Esophagus (tissue), 2 donors: ENCODE data around the gene NUCB2. TPM values are rescaled to one million over a fixed set of nuclear protein-coding genes. Genes with fewer than 3 reads are reported as not detected.

ENCODE experiments used
- H3K27ac ChIP-seq, 2 donors: one replicate each; pipeline ENCODE4 v1.5.1; 2013; ENCODE audit warnings: low read depth in 2 of 2, mild to moderate bottlenecking in 2 of 2, inconsistent platforms in 1 of 2, low read length in 1 of 2, moderate library complexity in 1 of 2
- H3K27me3 ChIP-seq, 2 donors: one replicate each; pipeline ENCODE4 v1.6.1; 2013; ENCODE audit warnings: low read length in 2 of 2, control low read depth in 1 of 2, mild to moderate bottlenecking in 1 of 2; ENCODE audit not compliant: insufficient read depth in 2 of 2, control insufficient read depth in 1 of 2
- H3K36me3 ChIP-seq, 2 donors: one replicate each; pipeline ENCODE4 v1.6.1; 2013; ENCODE audit warnings: low read length in 1 of 2; ENCODE audit not compliant: control insufficient read depth in 2 of 2, insufficient read depth in 2 of 2
- H3K4me1 ChIP-seq, 2 donors: one replicate each; pipeline ENCODE4 v1.6.1; 2013; ENCODE audit warnings: low read length in 1 of 2; ENCODE audit not compliant: control insufficient read depth in 2 of 2, insufficient read depth in 2 of 2
- H3K4me3 ChIP-seq, 2 donors: one replicate each; pipeline ENCODE4 v1.5.1; 2013; ENCODE audit warnings: low read length in 2 of 2, mild to moderate bottlenecking in 2 of 2, low read depth in 1 of 2, moderate library complexity in 1 of 2
- H3K9me3 ChIP-seq, 2 donors: one replicate each; pipeline ENCODE4 v1.6.1; 2013; ENCODE audit warnings: mild to moderate bottlenecking in 2 of 2, low read depth in 1 of 2, low read length in 1 of 2, moderate library complexity in 1 of 2; ENCODE audit not compliant: control insufficient read depth in 2 of 2, insufficient read depth in 1 of 2
- WGBS, 2 donors: extraction: QIAGEN DNeasy Blood & Tissue Kit; methylation state at CpG; one replicate each; pipeline ENCODE4 v1.1.7; 2013; 5-methylcytosine and 5-hydroxymethylcytosine counted together
- polyA plus RNA-seq, 2 donors: library from polyadenylated mRNA; stranded (reverse); fragments of 200-250 nt; gene quantifications; one replicate each; pipeline ENCODE4 v1.2.3, GENCODE V29; 2013
- donor health status: healthy with polysubstance abuse.
- donor health status: Bipolar disorder and iron deficiency.

NUCB2 gene
- polyA plus RNA-seq, 2 donors, result 174 to 326 TPM

- Histone ChIP-seq H3K36me3 (no peaks in the 10 kb centered on the region), H3K4me1 (no peaks in the 10 kb centered on the region), H3K9me3 (no peaks in the 10 kb centered on the region), H3K27ac (peak overlapping the region in 1 of 2 donors; percentile 40), H3K27me3 (no peaks in the 10 kb centered on the region), H3K4me3 (peak overlapping the region in 1 of 2 donors; percentile 55)
- 28 to 29% methylated on average over 12 of the region's 12 CpGs for WGBS, 2 donors
Measured at GRCh38 chr11:17351172-17351509, 74.6 kb downstream of the NUCB2 start.

GRCh38 chr11:17351510-17352176 is 75.1 kb downstream of the NUCB2 start, which contains the start of gene NCR3LG1:
Gene NCR3LG1 (plus strand): TSS chr11:17351800. CDS start chr11:17351970, 170 bp downstream.
- H3K27me3 ChIP-seq, result no peaks in the 10 kb centered on the region
- WGBS, 2 donors, result 1 to 2% methylated on average over 61 of the region's 61 CpGs
- no peaks in the 10 kb centered on the region for H3K9me3 ChIP-seq
- no peaks in the 10 kb centered on the region for H3K36me3 ChIP-seq
- peak within 1 kb of the TSS; percentile 51 to 55 for H3K4me3 ChIP-seq
- H3K27ac ChIP-seq, result peak within 1 kb of the TSS; percentile 30 to 40
- no peaks in the 10 kb centered on the region for H3K4me1 ChIP-seq

- no peaks in the 10 kb centered on the region for H3K27me3 ChIP-seq
- 1% methylated on average over 64 to 69 of the region's 69 CpGs for WGBS, 2 donors
- H3K36me3 ChIP-seq, result no peaks in the 10 kb centered on the region
- no peaks in the 10 kb centered on the region for H3K4me1 ChIP-seq
- H3K9me3 ChIP-seq, result no peaks in the 10 kb centered on the region
- H3K27ac ChIP-seq, result peak overlapping the region; percentile 70 to 85
- H3K4me3 ChIP-seq, result peak overlapping the region; percentile 55 to 63
Measured at GRCh38 chr11:17352950-17353820, 76.6 kb downstream of the NUCB2 start.

- peak overlapping the region; percentile 55 to 63 for H3K4me3 ChIP-seq
- WGBS, 2 donors, result 9% methylated on average over 15 of the region's 15 CpGs
- no peaks in the 10 kb centered on the region for H3K27me3 ChIP-seq
- H3K9me3 ChIP-seq, result no peaks in the 10 kb centered on the region
- no peaks in the 10 kb centered on the region for H3K36me3 ChIP-seq
- H3K4me1 ChIP-seq, result no peaks in the 10 kb centered on the region
- H3K27ac ChIP-seq, result peak overlapping the region; percentile 70 to 85
Measured at GRCh38 chr11:17353821-17354600, 77.5 kb downstream of the NUCB2 start.

GRCh38 chr11:17354601-17354991 is 78.1 kb downstream of the NUCB2 start:
- Histone ChIP-seq H3K36me3 (no peaks in the 10 kb centered on the region), H3K27ac (no peak overlapping the region), H3K4me3 (no peak overlapping the region), H3K9me3 (no peaks in the 10 kb centered on the region), H3K27me3 (no peaks in the 10 kb centered on the region), H3K4me1 (no peaks in the 10 kb centered on the region)
- 46 to 56% methylated on average over 3 of the region's 3 CpGs for WGBS, 2 donors

GRCh38 chr11:17366495-17366894 is 90.0 kb downstream of the NUCB2 start:
- peaks cover 3 to 16% of the 10 kb centered on the region in 2 donors for H3K36me3 ChIP-seq

GRCh38 chr11:17368551-17368950 is 92.0 kb downstream of the NUCB2 start:
- peaks cover 3 to 21% of the 10 kb centered on the region in 2 donors for H3K36me3 ChIP-seq
- no peaks in the 10 kb centered on the region for H3K27me3 ChIP-seq
- H3K27ac ChIP-seq, result no peak overlapping the region
- no peak overlapping the region for H3K4me3 ChIP-seq
- 89 to 94% methylated on average over 3 of the region's 3 CpGs for WGBS, 2 donors
- peaks cover 7 to 34% of the 10 kb centered on the region in 2 donors for H3K9me3 ChIP-seq
- H3K4me1 ChIP-seq, result peaks cover 0 to 3% of the 10 kb centered on the region in 2 donors

More at GRCh38 chr11:17366495-17366894, 90.0 kb downstream of the NUCB2 start:
- no peak overlapping the region for H3K27ac ChIP-seq
- 63 to 81% methylated on average over 1 of the region's 1 CpG for WGBS, 2 donors
- H3K27me3 ChIP-seq, result no peaks in the 10 kb centered on the region
- H3K4me3 ChIP-seq, result no peak overlapping the region
- peaks cover under 1 to 20% of the 10 kb centered on the region in 2 donors for H3K9me3 ChIP-seq
- peaks cover 0 to 3% of the 10 kb centered on the region in 2 donors for H3K4me1 ChIP-seq

- Histone ChIP-seq H3K36me3 (peaks cover 3 to 21% of the 10 kb centered on the region in 2 donors), H3K4me1 (peaks cover 0 to 3% of the 10 kb centered on the region in 2 donors), H3K27me3 (no peaks in the 10 kb centered on the region), H3K4me3 (no peak overlapping the region), H3K27ac (no peak overlapping the region), H3K9me3 (peaks cover 7 to 37% of the 10 kb centered on the region in 2 donors)
Measured at GRCh38 chr11:17369094-17369493, 92.6 kb downstream of the NUCB2 start.

- 79 to 80% methylated on average over 2 of the region's 2 CpGs for WGBS, 2 donors
- no peaks in the 10 kb centered on the region for H3K27me3 ChIP-seq
- peaks cover 7 to 37% of the 10 kb centered on the region in 2 donors for H3K9me3 ChIP-seq
Measured at GRCh38 chr11:17369684-17370243, 93.2 kb downstream of the NUCB2 start.

More at GRCh38 chr11:17369684-17370243, 93.2 kb downstream of the NUCB2 start:
- Histone ChIP-seq H3K4me1 (peaks cover 0 to 3% of the 10 kb centered on the region in 2 donors), H3K36me3 (peaks cover 3 to 21% of the 10 kb centered on the region in 2 donors), H3K27ac (no peak overlapping the region), H3K4me3 (no peak overlapping the region)
